ENCODE results near the gene CCDC87. TPM values are rescaled to one million over a fixed set of nuclear protein-coding genes. Genes with fewer than 3 reads are reported as not detected.
"Not testable (repeated sequence)": the region's sequence is repeated elsewhere in the genome, so short reads cannot be mapped to it uniquely, and the experiment has no call there.

Gene CCDC87
- total RNA-seq, result 0.27 TPM

- peak; percentile 96 to 98 (median 97) for DNase-seq (ENCODE audit: low read depth in 2 of 3, low spot score in 2 of 3)
Observed at GRCh38 chr11:66592457-66593302, at the start of gene CCDC87, which contains the start of gene CCS. CCDC87 (minus strand) TSS chr11:66593063; CDS start chr11:66593015, 48 bp downstream. CCS (plus strand) TSS chr11:66593185; CDS start chr11:66593262, 77 bp downstream.

- no peak for DNase-seq (ENCODE audit: low read depth in 2 of 3, low spot score in 2 of 3)
Observed at GRCh38 chr11:66641834-66642233, 49.0 kb upstream of the CCDC87 start.

GRCh38 chr11:66639814-66640340 is 47.0 kb upstream of the CCDC87 start:
- not testable (repeated sequence) for DNase-seq (ENCODE audit: low read depth in 2 of 3, low spot score in 2 of 3)

GRCh38 chr11:66639066-66639813 is 46.4 kb upstream of the CCDC87 start:
- DNase-seq (ENCODE audit: low read depth in 2 of 3, low spot score in 2 of 3), result peak in 2 of 3 donors; percentile 62 to 74

GRCh38 chr11:66638177-66639065 is 45.6 kb upstream of the CCDC87 start, which contains the start of gene RBM4:
RBM4 (plus strand) TSS chr11:66638703; CDS start chr11:66639712, 1,009 bp downstream.
- DNase-seq (ENCODE audit: low read depth in 2 of 3, low spot score in 2 of 3), result peak; percentile 90 to 100 (median 100)

- DNase-seq (ENCODE audit: low read depth in 2 of 3, low spot score in 2 of 3), result no peak
Observed at GRCh38 chr11:66637557-66638176, 44.8 kb upstream of the CCDC87 start.

- DNase-seq (ENCODE audit: low read depth in 2 of 3, low spot score in 2 of 3), result no peak
Observed at GRCh38 chr11:66636411-66636810, 43.5 kb upstream of the CCDC87 start.

GRCh38 chr11:66632952-66633351 is 40.1 kb upstream of the CCDC87 start:
- DNase-seq (ENCODE audit: low read depth in 2 of 3, low spot score in 2 of 3), result no peak

- DNase-seq (ENCODE audit: low read depth in 2 of 3, low spot score in 2 of 3), result no peak
Observed at GRCh38 chr11:66631883-66632282, 39.0 kb upstream of the CCDC87 start.

GRCh38 chr11:66629356-66629755 is 36.5 kb upstream of the CCDC87 start:
- no peak for DNase-seq (ENCODE audit: low read depth in 2 of 3, low spot score in 2 of 3)

GRCh38 chr11:66628061-66628603 is 35.3 kb upstream of the CCDC87 start:
- DNase-seq (ENCODE audit: low read depth in 2 of 3, low spot score in 2 of 3), result no peak

- DNase-seq (ENCODE audit: low read depth in 2 of 3, low spot score in 2 of 3), result no peak
Observed at GRCh38 chr11:66626926-66627325, 34.1 kb upstream of the CCDC87 start.

- no peak for DNase-seq (ENCODE audit: low read depth in 2 of 3, low spot score in 2 of 3)
Observed at GRCh38 chr11:66626382-66626781, 33.5 kb upstream of the CCDC87 start.

GRCh38 chr11:66625752-66626149 is 32.9 kb upstream of the CCDC87 start:
- no peak for DNase-seq (ENCODE audit: low read depth in 2 of 3, low spot score in 2 of 3)

- no peak for DNase-seq (ENCODE audit: low read depth in 2 of 3, low spot score in 2 of 3)
Observed at GRCh38 chr11:66625041-66625751, 32.3 kb upstream of the CCDC87 start.

GRCh38 chr11:66624450-66624849 is 31.6 kb upstream of the CCDC87 start:
- DNase-seq (ENCODE audit: low read depth in 2 of 3, low spot score in 2 of 3), result no peak

- peak; percentile 50 to 90 (median 64) for DNase-seq (ENCODE audit: low read depth in 2 of 3, low spot score in 2 of 3)
Observed at GRCh38 chr11:66619080-66619554, 26.3 kb upstream of the CCDC87 start.

GRCh38 chr11:66617155-66617834 is 24.4 kb upstream of the CCDC87 start:
- no peak for DNase-seq (ENCODE audit: low read depth in 2 of 3, low spot score in 2 of 3)
